ENCODE data around the gene SLC28A1.

DNA sequence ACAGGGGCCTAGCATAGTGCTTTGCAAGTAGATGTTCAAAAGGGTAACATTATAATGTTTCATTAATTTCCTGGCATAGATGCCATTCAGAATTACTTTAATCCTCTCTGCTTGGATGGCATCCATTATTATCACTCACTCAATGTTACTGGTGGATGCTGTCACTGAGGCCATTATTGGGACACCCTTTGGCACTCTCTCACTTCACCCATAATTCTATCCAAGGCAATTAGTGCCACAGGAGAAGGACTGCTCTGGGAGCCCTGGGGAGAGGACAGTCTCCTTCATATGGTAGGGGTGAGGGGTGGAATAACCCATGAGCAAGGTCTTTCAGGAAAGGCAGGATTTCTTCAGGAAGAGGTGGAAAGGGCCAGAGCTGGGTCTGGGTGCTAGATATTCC is 28.7 kb upstream of the SLC28A1 start:
- TF ChIP-seq, protein P1, sequence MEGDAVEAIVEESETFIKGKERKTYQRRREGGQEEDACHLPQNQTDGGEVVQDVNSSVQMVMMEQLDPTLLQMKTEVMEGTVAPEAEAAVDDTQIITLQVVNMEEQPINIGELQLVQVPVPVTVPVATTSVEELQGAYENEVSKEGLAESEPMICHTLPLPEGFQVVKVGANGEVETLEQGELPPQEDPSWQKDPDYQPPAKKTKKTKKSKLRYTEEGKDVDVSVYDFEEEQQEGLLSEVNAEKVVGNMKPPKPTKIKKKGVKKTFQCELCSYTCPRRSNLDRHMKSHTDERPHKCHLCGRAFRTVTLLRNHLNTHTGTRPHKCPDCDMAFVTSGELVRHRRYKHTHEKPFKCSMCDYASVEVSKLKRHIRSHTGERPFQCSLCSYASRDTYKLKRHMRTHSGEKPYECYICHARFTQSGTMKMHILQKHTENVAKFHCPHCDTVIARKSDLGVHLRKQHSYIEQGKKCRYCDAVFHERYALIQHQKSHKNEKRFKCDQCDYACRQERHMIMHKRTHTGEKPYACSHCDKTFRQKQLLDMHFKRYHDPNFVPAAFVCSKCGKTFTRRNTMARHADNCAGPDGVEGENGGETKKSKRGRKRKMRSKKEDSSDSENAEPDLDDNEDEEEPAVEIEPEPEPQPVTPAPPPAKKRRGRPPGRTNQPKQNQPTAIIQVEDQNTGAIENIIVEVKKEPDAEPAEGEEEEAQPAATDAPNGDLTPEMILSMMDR (IDR thresholded peaks at IDR 0.05; ENCODE audit: low read depth, low read length): no peak
- no peak for TF ChIP-seq POLR2A (IDR thresholded peaks at IDR 0.05; ENCODE audit: extremely low read depth, insufficient read length)
- TF ChIP-seq MYC (IDR thresholded peaks at IDR 0.05; ENCODE audit: low read depth, low read length): no peak
